Measurements from ENCODE around the gene TMEM217. TPM values are rescaled to one million over a fixed set of nuclear protein-coding genes. Genes with fewer than 3 reads are reported as not detected.

The TMEM217 gene
- polyA plus RNA-seq, 1 donor from 2014 or later, result 0.32 TPM

DNA sequence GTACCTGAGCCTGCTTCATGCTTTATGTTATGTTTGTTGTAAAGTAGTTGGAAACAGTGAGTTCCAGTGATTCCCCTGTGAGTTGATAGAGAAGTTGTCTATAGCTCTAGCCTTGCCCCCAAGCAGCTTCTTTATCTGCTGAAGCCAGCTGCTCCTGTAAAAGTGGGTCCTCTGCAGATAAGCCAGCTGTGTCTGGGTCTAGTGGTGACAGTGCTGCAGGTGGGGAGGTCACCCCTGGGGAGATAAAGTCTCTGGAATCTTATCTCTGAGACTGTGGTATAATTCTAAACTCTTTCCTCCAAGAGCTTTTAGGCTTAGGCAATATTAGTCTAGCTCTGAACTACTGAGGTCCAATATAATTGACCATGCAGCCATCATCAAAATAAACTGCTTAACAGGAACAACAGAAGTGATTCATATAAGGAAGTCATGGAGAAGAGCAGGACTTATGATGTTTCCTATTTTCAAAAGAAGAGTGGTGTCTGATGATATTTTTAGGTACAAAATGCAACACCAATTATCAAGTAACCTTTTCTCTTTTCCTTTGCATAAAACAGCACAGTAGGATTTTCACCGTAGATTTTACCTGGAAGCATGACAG lies 44.2 kb upstream of the TMEM217 start:
- Histone ChIP-seq H3K79me2 (replicated peaks; ENCODE audit: insufficient read depth, low read length) (no peaks in the 10 kb centered on the region), H4K20me1 (ENCODE audit: insufficient read depth) (no peaks in the 10 kb centered on the region), H3F3A (ENCODE audit: insufficient read depth, low read length, poor library complexity, severe bottlenecking) (no peaks in the 10 kb centered on the region), H3K4me3 (ENCODE audit: low read length) (no peak overlapping the region), H3K9ac (ENCODE audit: low read length) (no peak overlapping the region), H3K4me2 (ENCODE audit: low read length) (no peak overlapping the region), H3K9me2 (ENCODE audit: insufficient read depth, low read length) (no peaks in the 10 kb centered on the region), H3K27me3 (ENCODE audit: insufficient read depth, low read depth, low read length) (no peaks in the 10 kb centered on the region), H3K36me3 (ENCODE audit: insufficient read depth, low read length) (no peaks in the 10 kb centered on the region), H3K27ac (ENCODE audit: low read length) (no peak overlapping the region), H3K9me3 (ENCODE audit: low read length) (no peaks in the 10 kb centered on the region), H2AFZ (ENCODE audit: low read depth, low read length) (no peak overlapping the region)
- no peak for TF ChIP-seq POLR2AphosphoS5 (IDR thresholded peaks at IDR 0.05)
- TF ChIP-seq SMC3 (conservative IDR thresholded peaks at IDR 0.05; ENCODE audit: poor library complexity), result no peak
- TF ChIP-seq RAD21 (conservative IDR thresholded peaks at IDR 0.05), result no peak
- TF ChIP-seq MXI1 (conservative IDR thresholded peaks at IDR 0.05; ENCODE audit: poor library complexity, severe bottlenecking), result no peak
- TF ChIP-seq EZH2 (IDR thresholded peaks at IDR 0.05; ENCODE audit: borderline replicate concordance, insufficient read depth, low read length, poor library complexity, severe bottlenecking), result no peak
- TF ChIP-seq, protein P1, sequence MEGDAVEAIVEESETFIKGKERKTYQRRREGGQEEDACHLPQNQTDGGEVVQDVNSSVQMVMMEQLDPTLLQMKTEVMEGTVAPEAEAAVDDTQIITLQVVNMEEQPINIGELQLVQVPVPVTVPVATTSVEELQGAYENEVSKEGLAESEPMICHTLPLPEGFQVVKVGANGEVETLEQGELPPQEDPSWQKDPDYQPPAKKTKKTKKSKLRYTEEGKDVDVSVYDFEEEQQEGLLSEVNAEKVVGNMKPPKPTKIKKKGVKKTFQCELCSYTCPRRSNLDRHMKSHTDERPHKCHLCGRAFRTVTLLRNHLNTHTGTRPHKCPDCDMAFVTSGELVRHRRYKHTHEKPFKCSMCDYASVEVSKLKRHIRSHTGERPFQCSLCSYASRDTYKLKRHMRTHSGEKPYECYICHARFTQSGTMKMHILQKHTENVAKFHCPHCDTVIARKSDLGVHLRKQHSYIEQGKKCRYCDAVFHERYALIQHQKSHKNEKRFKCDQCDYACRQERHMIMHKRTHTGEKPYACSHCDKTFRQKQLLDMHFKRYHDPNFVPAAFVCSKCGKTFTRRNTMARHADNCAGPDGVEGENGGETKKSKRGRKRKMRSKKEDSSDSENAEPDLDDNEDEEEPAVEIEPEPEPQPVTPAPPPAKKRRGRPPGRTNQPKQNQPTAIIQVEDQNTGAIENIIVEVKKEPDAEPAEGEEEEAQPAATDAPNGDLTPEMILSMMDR (IDR thresholded peaks at IDR 0.05; ENCODE audit: poor library complexity, severe bottlenecking), result no peak
- TF ChIP-seq TAF1 (IDR thresholded peaks at IDR 0.05; ENCODE audit: low read depth), result no peak
- TF ChIP-seq, protein P2, sequence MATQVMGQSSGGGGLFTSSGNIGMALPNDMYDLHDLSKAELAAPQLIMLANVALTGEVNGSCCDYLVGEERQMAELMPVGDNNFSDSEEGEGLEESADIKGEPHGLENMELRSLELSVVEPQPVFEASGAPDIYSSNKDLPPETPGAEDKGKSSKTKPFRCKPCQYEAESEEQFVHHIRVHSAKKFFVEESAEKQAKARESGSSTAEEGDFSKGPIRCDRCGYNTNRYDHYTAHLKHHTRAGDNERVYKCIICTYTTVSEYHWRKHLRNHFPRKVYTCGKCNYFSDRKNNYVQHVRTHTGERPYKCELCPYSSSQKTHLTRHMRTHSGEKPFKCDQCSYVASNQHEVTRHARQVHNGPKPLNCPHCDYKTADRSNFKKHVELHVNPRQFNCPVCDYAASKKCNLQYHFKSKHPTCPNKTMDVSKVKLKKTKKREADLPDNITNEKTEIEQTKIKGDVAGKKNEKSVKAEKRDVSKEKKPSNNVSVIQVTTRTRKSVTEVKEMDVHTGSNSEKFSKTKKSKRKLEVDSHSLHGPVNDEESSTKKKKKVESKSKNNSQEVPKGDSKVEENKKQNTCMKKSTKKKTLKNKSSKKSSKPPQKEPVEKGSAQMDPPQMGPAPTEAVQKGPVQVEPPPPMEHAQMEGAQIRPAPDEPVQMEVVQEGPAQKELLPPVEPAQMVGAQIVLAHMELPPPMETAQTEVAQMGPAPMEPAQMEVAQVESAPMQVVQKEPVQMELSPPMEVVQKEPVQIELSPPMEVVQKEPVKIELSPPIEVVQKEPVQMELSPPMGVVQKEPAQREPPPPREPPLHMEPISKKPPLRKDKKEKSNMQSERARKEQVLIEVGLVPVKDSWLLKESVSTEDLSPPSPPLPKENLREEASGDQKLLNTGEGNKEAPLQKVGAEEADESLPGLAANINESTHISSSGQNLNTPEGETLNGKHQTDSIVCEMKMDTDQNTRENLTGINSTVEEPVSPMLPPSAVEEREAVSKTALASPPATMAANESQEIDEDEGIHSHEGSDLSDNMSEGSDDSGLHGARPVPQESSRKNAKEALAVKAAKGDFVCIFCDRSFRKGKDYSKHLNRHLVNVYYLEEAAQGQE (IDR thresholded peaks at IDR 0.05; ENCODE audit: borderline replicate concordance), result no peak
- no peak for TF ChIP-seq EP300 (conservative IDR thresholded peaks at IDR 0.05; ENCODE audit: poor library complexity, severe bottlenecking)

DNA sequence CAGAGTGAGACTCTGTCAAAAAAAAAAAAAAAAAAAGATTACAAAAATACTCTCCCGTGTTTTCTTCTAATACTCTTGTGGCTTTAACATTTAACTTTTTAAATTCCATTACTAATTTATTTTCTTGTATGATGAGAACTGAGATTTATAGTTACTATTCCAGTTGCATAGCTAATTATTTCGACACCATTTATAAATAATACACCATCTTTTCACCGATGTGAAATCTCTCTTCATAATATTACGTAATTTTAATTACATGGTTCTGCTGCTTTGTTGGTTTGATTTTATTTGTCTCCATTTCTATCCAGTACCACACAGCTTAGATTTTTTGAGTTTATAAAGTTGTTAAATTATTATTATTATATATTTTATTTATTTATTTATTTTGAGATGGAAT lies 42.0 kb upstream of the TMEM217 start:
- Histone ChIP-seq H3K4me3 (ENCODE audit: low read length) (no peak overlapping the region), H3K27ac (ENCODE audit: low read length) (no peak overlapping the region), H3K79me2 (replicated peaks; ENCODE audit: insufficient read depth, low read length) (no peaks in the 10 kb centered on the region), H3K4me2 (ENCODE audit: low read length) (no peak overlapping the region), H3K9ac (ENCODE audit: low read length) (no peak overlapping the region), H3K9me3 (ENCODE audit: low read length) (no peaks in the 10 kb centered on the region), H2AFZ (ENCODE audit: low read depth, low read length) (no peak overlapping the region), H4K20me1 (ENCODE audit: insufficient read depth) (no peaks in the 10 kb centered on the region), H3F3A (ENCODE audit: insufficient read depth, low read length, poor library complexity, severe bottlenecking) (no peaks in the 10 kb centered on the region), H3K27me3 (ENCODE audit: insufficient read depth, low read depth, low read length) (no peaks in the 10 kb centered on the region), H3K36me3 (ENCODE audit: insufficient read depth, low read length) (no peaks in the 10 kb centered on the region), H3K9me2 (ENCODE audit: insufficient read depth, low read length) (no peaks in the 10 kb centered on the region)
- TF ChIP-seq EP300 (conservative IDR thresholded peaks at IDR 0.05; ENCODE audit: poor library complexity, severe bottlenecking) (no peak), RAD21 (conservative IDR thresholded peaks at IDR 0.05) (no peak), POLR2AphosphoS5 (IDR thresholded peaks at IDR 0.05) (no peak), MXI1 (conservative IDR thresholded peaks at IDR 0.05; ENCODE audit: poor library complexity, severe bottlenecking) (no peak), EZH2 (IDR thresholded peaks at IDR 0.05; ENCODE audit: borderline replicate concordance, insufficient read depth, low read length, poor library complexity, severe bottlenecking) (no peak), SMC3 (conservative IDR thresholded peaks at IDR 0.05; ENCODE audit: poor library complexity) (no peak), TAF1 (IDR thresholded peaks at IDR 0.05; ENCODE audit: low read depth) (no peak)
- TF ChIP-seq, protein P1 (IDR thresholded peaks at IDR 0.05; ENCODE audit: poor library complexity, severe bottlenecking), result no peak
- TF ChIP-seq, protein P2 (IDR thresholded peaks at IDR 0.05; ENCODE audit: borderline replicate concordance), result no peak

All from neural cell (in vitro differentiated cells).